GM12878 (cell line): ENCODE results near the gene CACHD1.

ENCODE experiments used
- CHD1 ChIP-seq: IDR thresholded peaks from 2 replicates; pipeline ENCODE4 v1.6.1; 2012; ENCODE audit warnings: low read depth, low read length, improper control_type of control experiment
- CREB1 ChIP-seq: IDR thresholded peaks from 2 replicates; pipeline ENCODE4 v1.6.1; 2012; ENCODE audit warnings: low read depth, mild to moderate bottlenecking, inconsistent platforms
- EGR1 ChIP-seq, 2 experiments: IDR thresholded peaks; 1 replicate in 1 of 2; 2 replicates in 1 of 2; pipeline ENCODE4 v1.6.1; 2011 to 2012; ENCODE audit warnings: low read depth in 2 of 2, low read length in 2 of 2, borderline replicate concordance in 1 of 2, mild to moderate bottlenecking in 1 of 2, moderate library complexity in 1 of 2
- EZH2 ChIP-seq: IDR thresholded peaks from 2 replicates; pipeline ENCODE4 v1.6.1; 2012; ENCODE audit warnings: low read depth, mild to moderate bottlenecking, control low read depth, inconsistent platforms, low read length, borderline replicate concordance; ENCODE audit not compliant: control insufficient read depth
- FOXK2 ChIP-seq: fragments of 450-650 bp; IDR thresholded peaks from 2 replicates; pipeline ENCODE4 v1.6.1; 2017; ENCODE audit warnings: mild to moderate bottlenecking, moderate library complexity
- MTA3 ChIP-seq: IDR thresholded peaks from 2 replicates; pipeline ENCODE4 v1.6.1; 2012; ENCODE audit warnings: low read length, inconsistent platforms, borderline replicate concordance
- NFYB ChIP-seq: IDR thresholded peaks from 2 replicates; pipeline ENCODE4 v1.6.1; 2011; ENCODE audit warnings: low read depth, mild to moderate bottlenecking, low read length, improper control_type of control experiment, moderate library complexity; ENCODE audit not compliant: insufficient read depth
- POU2F2 ChIP-seq: IDR thresholded peaks from 3 replicates; pipeline ENCODE4 v1.6.1; 2011; ENCODE audit warnings: low read depth, mild to moderate bottlenecking, low read length, borderline replicate concordance
- RELA ChIP-seq: fragments of 450-650 bp; IDR thresholded peaks from 2 replicates; pipeline ENCODE4 v1.8.0; 2014; ENCODE audit warnings: borderline replicate concordance; ENCODE audit not compliant: partially characterized antibody
- SRF ChIP-seq, 2 experiments: IDR thresholded peaks; 2 replicates each; pipeline ENCODE4 v1.6.1; 2011; ENCODE audit warnings: low read depth in 2 of 2, low read length in 2 of 2, mild to moderate bottlenecking in 1 of 2, moderate library complexity in 1 of 2
- YY1 ChIP-seq: IDR thresholded peaks from 2 replicates; pipeline ENCODE4 v1.6.1; 2011; ENCODE audit warnings: low read depth, mild to moderate bottlenecking, low read length
- TF ChIP-seq, protein P1 (sequence below), 3 experiments: IDR thresholded peaks in 2 of 3; conservative IDR thresholded peaks in 1 of 3; 2 replicates each; pipeline ENCODE4 v1.5.1; 2011; ENCODE audit warnings: low read depth in 3 of 3, low read length in 3 of 3, mild to moderate bottlenecking in 3 of 3, control low read depth in 2 of 3, moderate library complexity in 2 of 3, inconsistent platforms in 1 of 3, mixed read lengths in 1 of 3; ENCODE audit not compliant: control insufficient read depth in 2 of 3, insufficient read depth in 1 of 3; ENCODE audit errors: extremely low read depth in 1 of 3
- TF ChIP-seq, protein P2 (sequence below): fragments of 450-650 bp; IDR thresholded peaks from 2 replicates; pipeline ENCODE4 v1.6.1; 2016; ENCODE audit warnings: mild to moderate bottlenecking, moderate library complexity, borderline replicate concordance

- TF ChIP-seq POU2F2 (no peak), MTA3 (no peak), NFYB (no peak), CREB1 (no peak), YY1 (no peak), CHD1 (no peak), SRF (IDR thresholded peaks at IDR 0.05; ENCODE audit: low read depth in 2 of 2, low read length in 2 of 2) (no peak), RELA (no peak), EGR1 (IDR thresholded peaks at IDR 0.05; ENCODE audit: borderline replicate concordance in 1 of 2, low read depth in 2 of 2, low read length in 2 of 2) (no peak), FOXK2 (no peak), EZH2 (no peak)
- TF ChIP-seq, protein P1, sequence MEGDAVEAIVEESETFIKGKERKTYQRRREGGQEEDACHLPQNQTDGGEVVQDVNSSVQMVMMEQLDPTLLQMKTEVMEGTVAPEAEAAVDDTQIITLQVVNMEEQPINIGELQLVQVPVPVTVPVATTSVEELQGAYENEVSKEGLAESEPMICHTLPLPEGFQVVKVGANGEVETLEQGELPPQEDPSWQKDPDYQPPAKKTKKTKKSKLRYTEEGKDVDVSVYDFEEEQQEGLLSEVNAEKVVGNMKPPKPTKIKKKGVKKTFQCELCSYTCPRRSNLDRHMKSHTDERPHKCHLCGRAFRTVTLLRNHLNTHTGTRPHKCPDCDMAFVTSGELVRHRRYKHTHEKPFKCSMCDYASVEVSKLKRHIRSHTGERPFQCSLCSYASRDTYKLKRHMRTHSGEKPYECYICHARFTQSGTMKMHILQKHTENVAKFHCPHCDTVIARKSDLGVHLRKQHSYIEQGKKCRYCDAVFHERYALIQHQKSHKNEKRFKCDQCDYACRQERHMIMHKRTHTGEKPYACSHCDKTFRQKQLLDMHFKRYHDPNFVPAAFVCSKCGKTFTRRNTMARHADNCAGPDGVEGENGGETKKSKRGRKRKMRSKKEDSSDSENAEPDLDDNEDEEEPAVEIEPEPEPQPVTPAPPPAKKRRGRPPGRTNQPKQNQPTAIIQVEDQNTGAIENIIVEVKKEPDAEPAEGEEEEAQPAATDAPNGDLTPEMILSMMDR (IDR thresholded peaks at IDR 0.05 in 2 of 3, conservative IDR thresholded peaks at IDR 0.05 in 1 of 3; ENCODE audit: control insufficient read depth in 2 of 3, extremely low read depth in 1 of 3, insufficient read depth in 1 of 3, low read depth in 3 of 3, low read length in 3 of 3): no peak
- TF ChIP-seq, protein P2, sequence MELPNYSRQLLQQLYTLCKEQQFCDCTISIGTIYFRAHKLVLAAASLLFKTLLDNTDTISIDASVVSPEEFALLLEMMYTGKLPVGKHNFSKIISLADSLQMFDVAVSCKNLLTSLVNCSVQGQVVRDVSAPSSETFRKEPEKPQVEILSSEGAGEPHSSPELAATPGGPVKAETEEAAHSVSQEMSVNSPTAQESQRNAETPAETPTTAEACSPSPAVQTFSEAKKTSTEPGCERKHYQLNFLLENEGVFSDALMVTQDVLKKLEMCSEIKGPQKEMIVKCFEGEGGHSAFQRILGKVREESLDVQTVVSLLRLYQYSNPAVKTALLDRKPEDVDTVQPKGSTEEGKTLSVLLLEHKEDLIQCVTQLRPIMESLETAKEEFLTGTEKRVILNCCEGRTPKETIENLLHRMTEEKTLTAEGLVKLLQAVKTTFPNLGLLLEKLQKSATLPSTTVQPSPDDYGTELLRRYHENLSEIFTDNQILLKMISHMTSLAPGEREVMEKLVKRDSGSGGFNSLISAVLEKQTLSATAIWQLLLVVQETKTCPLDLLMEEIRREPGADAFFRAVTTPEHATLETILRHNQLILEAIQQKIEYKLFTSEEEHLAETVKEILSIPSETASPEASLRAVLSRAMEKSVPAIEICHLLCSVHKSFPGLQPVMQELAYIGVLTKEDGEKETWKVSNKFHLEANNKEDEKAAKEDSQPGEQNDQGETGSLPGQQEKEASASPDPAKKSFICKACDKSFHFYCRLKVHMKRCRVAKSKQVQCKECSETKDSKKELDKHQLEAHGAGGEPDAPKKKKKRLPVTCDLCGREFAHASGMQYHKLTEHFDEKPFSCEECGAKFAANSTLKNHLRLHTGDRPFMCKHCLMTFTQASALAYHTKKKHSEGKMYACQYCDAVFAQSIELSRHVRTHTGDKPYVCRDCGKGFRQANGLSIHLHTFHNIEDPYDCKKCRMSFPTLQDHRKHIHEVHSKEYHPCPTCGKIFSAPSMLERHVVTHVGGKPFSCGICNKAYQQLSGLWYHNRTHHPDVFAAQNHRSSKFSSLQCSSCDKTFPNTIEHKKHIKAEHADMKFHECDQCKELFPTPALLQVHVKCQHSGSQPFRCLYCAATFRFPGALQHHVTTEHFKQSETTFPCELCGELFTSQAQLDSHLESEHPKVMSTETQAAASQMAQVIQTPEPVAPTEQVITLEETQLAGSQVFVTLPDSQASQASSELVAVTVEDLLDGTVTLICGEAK: no peak
These were observed 69.4 kb downstream of the CACHD1 start for GRCh38 chr1:64539289-64539688.
